Mammary epithelial cell (primary cell): ENCODE data around the gene GFER.
"Not testable (repeated sequence)": the region's sequence is repeated elsewhere in the genome, so short reads cannot be mapped to it uniquely, and the experiment has no call there.

Source experiments
- EZH2 ChIP-seq: IDR thresholded peaks from 2 replicates; pipeline ENCODE4 v1.6.1; 2012; ENCODE audit warnings: low read length, inconsistent platforms, borderline replicate concordance
- TF ChIP-seq, protein P1 (sequence below), 2 donors: IDR thresholded peaks in 1 of 2; conservative IDR thresholded peaks in 1 of 2; 2 replicates each; pipeline ENCODE4 v1.5.1; 2011 to 2012; ENCODE audit warnings: inconsistent platforms in 2 of 2, low read length in 2 of 2, mild to moderate bottlenecking in 2 of 2, control low read depth in 1 of 2, low read depth in 1 of 2; ENCODE audit not compliant: insufficient read depth in 1 of 2; ENCODE audit errors: extremely low read depth in 1 of 2

DNA sequence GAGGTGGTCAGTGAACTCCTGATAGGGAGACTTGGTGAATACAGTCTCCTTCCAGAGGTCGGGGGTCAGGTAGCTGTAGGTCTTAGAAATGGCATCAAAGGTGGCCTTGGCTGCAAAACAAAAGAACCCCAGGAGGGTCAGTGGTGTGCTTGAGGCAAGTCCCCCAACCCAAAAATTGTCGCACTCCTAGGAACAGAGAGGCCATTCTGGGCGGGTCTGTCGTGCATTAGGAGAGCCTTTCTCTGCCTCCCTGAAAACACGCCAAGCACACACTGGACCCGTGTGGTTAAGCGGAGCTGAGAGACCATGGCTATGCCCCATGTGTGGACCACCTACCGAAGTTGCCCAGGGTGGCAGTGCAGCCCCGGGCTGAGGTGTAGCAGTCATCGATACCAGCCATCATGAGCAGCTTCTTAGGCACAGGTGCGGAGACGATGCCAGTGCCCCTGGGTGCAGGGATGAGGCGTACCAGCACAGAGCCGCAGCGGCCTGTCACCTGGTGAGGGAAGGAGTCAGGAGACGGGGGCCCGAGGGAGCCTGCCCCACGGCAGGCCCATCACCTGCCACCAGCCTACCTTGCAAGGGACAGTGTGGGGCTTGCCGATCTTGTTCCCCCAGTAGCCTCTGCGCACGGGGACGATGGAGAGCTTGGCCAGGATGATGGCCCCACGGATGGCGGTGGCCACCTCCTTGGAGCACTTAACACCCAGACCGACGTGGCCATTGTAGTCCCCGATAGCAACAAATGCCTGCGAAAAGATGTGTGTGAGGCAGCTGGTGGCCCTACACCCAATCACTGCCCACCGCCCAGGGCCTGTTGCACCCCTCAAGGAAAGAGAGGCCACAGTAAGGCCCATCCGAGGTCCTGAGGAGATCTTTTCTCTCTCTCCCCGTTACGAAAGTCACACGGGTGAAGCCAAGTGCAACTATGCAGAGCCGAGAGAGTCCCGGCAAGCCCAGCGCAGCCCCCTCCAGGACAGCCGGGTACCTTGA is 21.5 kb upstream of the GFER start:
- TF ChIP-seq, protein P1, sequence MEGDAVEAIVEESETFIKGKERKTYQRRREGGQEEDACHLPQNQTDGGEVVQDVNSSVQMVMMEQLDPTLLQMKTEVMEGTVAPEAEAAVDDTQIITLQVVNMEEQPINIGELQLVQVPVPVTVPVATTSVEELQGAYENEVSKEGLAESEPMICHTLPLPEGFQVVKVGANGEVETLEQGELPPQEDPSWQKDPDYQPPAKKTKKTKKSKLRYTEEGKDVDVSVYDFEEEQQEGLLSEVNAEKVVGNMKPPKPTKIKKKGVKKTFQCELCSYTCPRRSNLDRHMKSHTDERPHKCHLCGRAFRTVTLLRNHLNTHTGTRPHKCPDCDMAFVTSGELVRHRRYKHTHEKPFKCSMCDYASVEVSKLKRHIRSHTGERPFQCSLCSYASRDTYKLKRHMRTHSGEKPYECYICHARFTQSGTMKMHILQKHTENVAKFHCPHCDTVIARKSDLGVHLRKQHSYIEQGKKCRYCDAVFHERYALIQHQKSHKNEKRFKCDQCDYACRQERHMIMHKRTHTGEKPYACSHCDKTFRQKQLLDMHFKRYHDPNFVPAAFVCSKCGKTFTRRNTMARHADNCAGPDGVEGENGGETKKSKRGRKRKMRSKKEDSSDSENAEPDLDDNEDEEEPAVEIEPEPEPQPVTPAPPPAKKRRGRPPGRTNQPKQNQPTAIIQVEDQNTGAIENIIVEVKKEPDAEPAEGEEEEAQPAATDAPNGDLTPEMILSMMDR (conservative IDR thresholded peaks at IDR 0.05 in 1 of 2, IDR thresholded peaks at IDR 0.05 in 1 of 2; ENCODE audit: extremely low read depth in 1 of 2, insufficient read depth in 1 of 2, low read depth in 1 of 2, low read length in 2 of 2) = not testable (repeated sequence)
- not testable (repeated sequence) for TF ChIP-seq EZH2
